ENCODE measurements around the gene DHRS1. TPM values are rescaled to one million over a fixed set of nuclear protein-coding genes. Genes with fewer than 3 reads are reported as not detected.
"Not testable (repeated sequence)": the region's sequence is repeated elsewhere in the genome, so short reads cannot be mapped to it uniquely, and the experiment has no call there.

DHRS1 gene
- total RNA-seq, 4 donors from 2014 or later: 13.9 to 22.4 (median 19.2) TPM

GRCh38 chr14:24249230-24250021, 50.2 kb downstream of the DHRS1 start:
- Histone ChIP-seq H3K4me3 (no peak overlapping the region), H3K4me1 (no peaks in the 10 kb centered on the region), H3K27me3 (no peaks in the 10 kb centered on the region), H3K27ac (replicated peaks in 1 of 4) (no peak overlapping the region), H3K9me3 (no peaks in the 10 kb centered on the region), H3K36me3 (peaks cover 0 to 12% (median 0%) of the 10 kb centered on the region in 4 donors)
- DNase-seq (ENCODE audit: extremely low spot score): no peak
- TF ChIP-seq, protein P1, sequence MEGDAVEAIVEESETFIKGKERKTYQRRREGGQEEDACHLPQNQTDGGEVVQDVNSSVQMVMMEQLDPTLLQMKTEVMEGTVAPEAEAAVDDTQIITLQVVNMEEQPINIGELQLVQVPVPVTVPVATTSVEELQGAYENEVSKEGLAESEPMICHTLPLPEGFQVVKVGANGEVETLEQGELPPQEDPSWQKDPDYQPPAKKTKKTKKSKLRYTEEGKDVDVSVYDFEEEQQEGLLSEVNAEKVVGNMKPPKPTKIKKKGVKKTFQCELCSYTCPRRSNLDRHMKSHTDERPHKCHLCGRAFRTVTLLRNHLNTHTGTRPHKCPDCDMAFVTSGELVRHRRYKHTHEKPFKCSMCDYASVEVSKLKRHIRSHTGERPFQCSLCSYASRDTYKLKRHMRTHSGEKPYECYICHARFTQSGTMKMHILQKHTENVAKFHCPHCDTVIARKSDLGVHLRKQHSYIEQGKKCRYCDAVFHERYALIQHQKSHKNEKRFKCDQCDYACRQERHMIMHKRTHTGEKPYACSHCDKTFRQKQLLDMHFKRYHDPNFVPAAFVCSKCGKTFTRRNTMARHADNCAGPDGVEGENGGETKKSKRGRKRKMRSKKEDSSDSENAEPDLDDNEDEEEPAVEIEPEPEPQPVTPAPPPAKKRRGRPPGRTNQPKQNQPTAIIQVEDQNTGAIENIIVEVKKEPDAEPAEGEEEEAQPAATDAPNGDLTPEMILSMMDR (IDR thresholded peaks at IDR 0.05): no peak
- TF ChIP-seq EP300 (IDR thresholded peaks at IDR 0.05): no peak
- no peak for TF ChIP-seq POLR2A (IDR thresholded peaks at IDR 0.05; ENCODE audit: low read depth)
- no peak for TF ChIP-seq POLR2AphosphoS5 (IDR thresholded peaks at IDR 0.05)
- WGBS: 79% methylated on average over 10 of the region's 13 CpGs
- intact Hi-C loops (cut with DNase I): no loop called here

DNA sequence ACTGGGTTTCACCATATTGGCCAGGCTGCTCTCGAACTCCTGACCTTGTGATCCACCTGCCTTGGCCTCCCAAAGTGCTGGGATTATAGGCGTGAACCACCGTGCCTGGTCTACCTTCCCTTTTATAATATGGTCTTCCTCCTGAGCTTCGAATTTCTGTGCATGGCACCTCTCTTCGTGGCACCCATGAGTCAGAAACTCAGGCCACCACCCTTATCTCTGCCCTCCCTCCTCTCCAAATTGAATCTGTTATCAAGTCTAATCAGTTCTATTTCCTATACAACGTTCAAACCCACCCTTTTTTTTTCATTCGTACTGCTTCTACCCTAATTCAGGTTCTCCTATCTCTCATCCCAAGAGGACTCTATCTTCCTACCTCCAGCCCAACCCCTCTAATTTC, 52.2 kb downstream of the DHRS1 start:
- intact Hi-C loops (cut with DNase I): no loop called here
- H3K27ac ChIP-seq (replicated peaks in 1 of 4): no peak overlapping the region
- WGBS: 76% methylated on average over 7 of the region's 7 CpGs
- no peak for DNase-seq (ENCODE audit: extremely low spot score)
- no peaks in the 10 kb centered on the region for H3K27me3 ChIP-seq
- TF ChIP-seq EP300 (IDR thresholded peaks at IDR 0.05) (no peak), POLR2A (IDR thresholded peaks at IDR 0.05; ENCODE audit: low read depth) (no peak), POLR2AphosphoS5 (IDR thresholded peaks at IDR 0.05) (no peak)
- TF ChIP-seq, protein P1 (IDR thresholded peaks at IDR 0.05): no peak
- H3K36me3 ChIP-seq: no peaks in the 10 kb centered on the region
- H3K9me3 ChIP-seq: no peaks in the 10 kb centered on the region
- no peak overlapping the region for H3K4me3 ChIP-seq
- peaks cover 6 to 12% (median 10%) of the 10 kb centered on the region in 4 donors for H3K4me1 ChIP-seq

DNA sequence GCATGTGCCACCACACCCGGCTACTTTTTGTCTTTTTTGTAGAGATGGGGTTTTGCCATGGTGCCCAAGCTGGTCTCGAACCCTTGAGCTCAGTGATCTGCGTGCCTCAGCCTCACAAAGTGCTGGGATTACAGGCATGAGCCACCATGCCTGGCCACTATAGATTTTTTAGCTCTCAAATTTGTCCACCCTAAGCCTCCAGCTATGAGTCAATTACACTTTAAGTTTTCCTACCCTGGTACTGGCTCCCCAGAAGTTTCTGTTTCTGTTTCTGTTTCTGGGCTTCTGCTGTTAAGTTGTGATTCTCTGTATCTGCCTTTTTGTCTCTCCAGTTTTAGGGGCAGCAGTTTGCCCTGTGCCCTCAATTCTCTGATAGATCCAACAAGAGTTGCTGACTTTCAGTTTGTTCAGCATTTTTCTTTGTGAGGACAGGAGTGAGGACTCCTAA, 52.8 kb downstream of the DHRS1 start:
- Histone ChIP-seq H3K4me1 (peaks cover 7 to 13% (median 12%) of the 10 kb centered on the region in 4 donors), H3K27me3 (no peaks in the 10 kb centered on the region), H3K9me3 (no peaks in the 10 kb centered on the region), H3K27ac (replicated peaks in 1 of 4) (no peak overlapping the region), H3K36me3 (no peaks in the 10 kb centered on the region), H3K4me3 (no peak overlapping the region)
- no peak for DNase-seq (ENCODE audit: extremely low spot score)
- TF ChIP-seq, protein P1 (IDR thresholded peaks at IDR 0.05): no peak
- no peak for TF ChIP-seq POLR2A (IDR thresholded peaks at IDR 0.05; ENCODE audit: low read depth)
- no peak for TF ChIP-seq EP300 (IDR thresholded peaks at IDR 0.05)
- TF ChIP-seq POLR2AphosphoS5 (IDR thresholded peaks at IDR 0.05): no peak
- intact Hi-C loops (cut with DNase I): no loop called here
- 91% methylated on average over 3 of the region's 3 CpGs for WGBS

- Histone ChIP-seq H3K4me1 (peaks cover 21 to 27% (median 26%) of the 10 kb centered on the region in 4 donors), H3K36me3 (peaks cover 6 to 12% (median 9%) of the 10 kb centered on the region in 4 donors)
- H3K4me3 ChIP-seq; H3K27me3 ChIP-seq; H3K27ac ChIP-seq (replicated peaks in 1 of 4); intact Hi-C loops (cut with DNase I); DNase-seq (ENCODE audit: extremely low spot score); H3K9me3 ChIP-seq: not testable (repeated sequence)
- WGBS: 96% methylated on average over 11 of the region's 11 CpGs
Measured at GRCh38 chr14:24245350-24245749, 54.2 kb downstream of the DHRS1 start.

GRCh38 chr14:24243336-24243836, 56.2 kb downstream of the DHRS1 start:
- Histone ChIP-seq H3K27me3 (no peaks in the 10 kb centered on the region), H3K27ac (replicated peaks in 1 of 4) (peak overlapping the region; percentile 94 to 99 (median 97)), H3K36me3 (peaks cover 24 to 31% (median 28%) of the 10 kb centered on the region in 4 donors), H3K9me3 (no peaks in the 10 kb centered on the region), H3K4me1 (peaks cover 39 to 47% (median 45%) of the 10 kb centered on the region in 4 donors), H3K4me3 (peak overlapping the region; percentile 65 to 83 (median 74))
- WGBS: 64% methylated on average over 10 of the region's 10 CpGs
- no peak for TF ChIP-seq POLR2AphosphoS5 (IDR thresholded peaks at IDR 0.05)
- no peak for TF ChIP-seq POLR2A (IDR thresholded peaks at IDR 0.05; ENCODE audit: low read depth)
- TF ChIP-seq, protein P1 (IDR thresholded peaks at IDR 0.05): no peak
- TF ChIP-seq EP300 (IDR thresholded peaks at IDR 0.05): no peak
- intact Hi-C loops (cut with DNase I): loop anchor here (2.0 to 5.0 kb wide), 2 partner anchors 55 to 199 kb away; partner anchors contain the start of genes DHRS1, NOP9 and SDR39U1
- DNase-seq (ENCODE audit: extremely low spot score): no peak
